HG03457 (cell line): ENCODE measurements around the gene CCDC142.
A peak's percentile ranks its signal among the peaks of the same experiment; 100 is the strongest.
"Not testable (repeated sequence)": the region's sequence is repeated elsewhere in the genome, so short reads cannot be mapped to it uniquely, and the experiment has no call there.

Experiments
- ATAC-seq: cut with Tn5 transposase; IDR thresholded peaks from one replicate; pipeline ENCODE4 v1.9.1; 2021; ENCODE audit warnings: moderate number of reproducible peaks; ENCODE audit not compliant: unreplicated experiment

The CCDC142 gene

DNA sequence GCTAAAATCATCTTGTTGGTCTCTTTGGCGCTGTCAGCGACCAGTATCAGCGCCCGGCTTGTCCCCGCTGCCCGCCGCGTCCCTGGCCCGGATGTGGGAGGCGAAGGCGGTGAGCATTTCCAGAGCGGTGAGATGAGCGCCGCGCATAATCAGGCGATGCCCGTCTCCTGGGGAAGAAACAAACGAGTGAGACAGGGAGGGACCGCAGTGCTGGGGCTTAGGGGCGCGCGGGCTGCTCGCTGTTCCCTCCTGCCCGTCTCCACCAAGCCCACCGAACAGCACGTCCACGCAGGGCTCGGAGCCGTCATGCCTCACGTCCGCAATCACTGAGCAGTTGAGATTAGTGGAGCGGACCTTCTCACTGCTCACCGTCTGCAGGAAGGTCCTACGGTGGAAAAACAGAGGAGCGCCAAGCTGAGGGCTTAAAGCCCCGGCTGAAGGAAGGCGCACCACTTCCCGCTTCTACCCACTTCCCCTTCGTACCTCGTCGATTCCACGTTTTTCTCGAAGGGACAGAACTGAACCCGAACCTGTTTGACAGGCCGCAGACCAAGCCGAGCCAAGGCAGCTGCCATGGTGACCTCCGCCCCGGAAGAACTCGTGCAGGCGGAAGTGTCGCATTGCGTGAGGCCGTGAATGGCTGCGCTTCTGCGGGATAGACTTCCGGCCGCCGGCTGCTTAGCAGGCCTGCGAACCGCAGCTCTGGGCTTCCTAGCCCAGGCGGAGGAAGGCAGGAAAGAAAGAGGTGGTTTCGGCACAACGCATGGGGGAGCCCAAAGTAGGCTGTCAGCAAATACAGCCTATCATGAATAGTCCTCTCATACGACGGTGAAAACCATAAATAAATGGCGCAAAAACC is 10.5 kb downstream of the CCDC142 start, which contains the start of gene MRPL53:
TSS of gene MRPL53 (minus strand) at position 595 of the 859 bp plus-strand sequence. CDS start at position 575, 20 bp downstream.
- ATAC-seq = peak; percentile 68

DNA sequence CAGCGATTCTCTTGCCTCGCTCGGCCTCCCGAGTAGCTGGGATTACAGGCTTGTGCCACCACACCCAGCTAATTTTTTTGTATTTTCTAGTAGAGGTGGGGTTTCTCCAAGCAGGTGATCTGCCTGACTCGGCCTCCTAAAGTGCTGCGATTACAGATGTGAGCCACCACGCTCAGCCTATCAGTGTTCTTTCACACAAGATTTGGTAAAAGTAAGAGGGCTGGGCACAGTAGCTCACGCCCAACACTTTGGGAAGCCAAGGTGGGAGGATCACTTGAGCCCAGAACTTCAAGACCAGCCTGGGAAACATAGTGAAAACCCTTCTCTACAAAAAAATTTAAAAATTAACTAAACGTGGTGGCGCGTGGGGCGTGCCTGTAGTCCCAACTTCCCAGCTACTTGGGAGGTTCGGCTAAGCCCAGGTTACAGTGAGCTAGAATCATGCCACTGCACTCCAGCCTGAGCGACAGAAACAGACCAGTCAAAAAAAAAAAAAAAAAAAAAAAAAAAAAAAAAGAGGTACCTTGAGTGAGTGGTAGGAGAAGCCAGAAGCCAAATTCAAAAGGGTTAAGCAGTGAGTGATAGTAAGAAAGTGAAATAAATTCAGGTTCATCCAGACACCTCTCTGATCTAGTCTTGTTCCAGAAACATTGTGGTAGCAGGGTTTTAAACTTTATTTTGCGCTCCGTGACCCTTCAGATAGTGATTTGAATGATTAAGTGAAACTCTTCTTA is 11.3 kb downstream of the CCDC142 start:
- ATAC-seq = no peak

DNA sequence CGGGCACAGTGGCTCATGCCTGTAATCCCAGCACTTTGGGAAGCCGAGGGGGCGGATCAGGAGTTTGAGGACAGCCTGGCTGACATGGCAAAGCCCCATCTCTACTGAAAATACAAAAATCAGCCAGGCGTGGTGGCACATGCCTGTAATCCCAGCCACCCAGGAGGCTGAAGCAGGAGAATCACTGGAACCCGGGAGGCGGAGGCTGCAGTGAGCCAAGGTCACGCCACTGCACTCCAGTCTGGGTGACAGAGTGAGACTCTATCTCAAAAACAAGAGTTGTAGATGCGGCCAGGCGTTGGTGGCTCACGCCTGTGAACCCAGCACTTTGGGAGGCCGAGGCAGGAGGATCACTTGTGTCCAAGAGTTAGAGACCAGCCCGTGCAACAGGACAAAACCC is 12.1 kb downstream of the CCDC142 start:
- ATAC-seq = not testable (repeated sequence)

DNA sequence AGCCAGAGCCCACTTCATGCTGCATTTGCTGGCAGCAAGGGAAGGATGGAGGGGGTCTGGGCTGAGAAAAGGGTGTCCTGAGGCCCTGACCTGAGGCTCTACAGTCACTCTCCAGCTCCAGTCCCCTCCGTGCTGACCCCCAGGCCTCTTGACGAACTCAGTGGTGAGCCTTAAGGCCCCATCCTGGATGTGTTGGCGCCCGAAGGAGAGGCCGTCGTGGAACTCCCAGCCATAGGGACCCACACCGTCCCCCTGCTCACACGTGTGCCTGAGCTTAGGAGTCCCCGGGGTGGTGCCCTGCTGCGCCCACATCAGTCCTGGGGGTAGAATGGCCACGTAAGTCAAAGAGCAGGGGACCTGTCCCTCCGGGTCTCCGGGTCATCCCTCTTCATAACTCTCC is 18.4 kb downstream of the CCDC142 start:
- ATAC-seq = no peak

DNA sequence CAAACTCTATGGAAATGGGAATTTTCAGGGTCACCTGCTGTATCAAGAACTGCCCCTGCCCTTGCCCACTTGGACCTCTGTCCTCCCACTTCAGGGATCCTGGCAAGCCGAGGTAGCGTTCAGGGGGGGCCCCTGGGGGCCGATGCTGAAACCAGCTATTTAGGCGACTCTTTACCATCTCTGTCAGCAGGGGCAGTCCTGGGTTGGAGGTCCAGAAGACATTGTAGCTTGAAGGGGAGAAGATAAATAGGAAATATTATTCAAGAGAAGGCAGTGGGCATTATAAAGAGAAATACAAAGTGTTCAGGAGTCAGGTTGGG is 20.1 kb downstream of the CCDC142 start:
- ATAC-seq = no peak

DNA sequence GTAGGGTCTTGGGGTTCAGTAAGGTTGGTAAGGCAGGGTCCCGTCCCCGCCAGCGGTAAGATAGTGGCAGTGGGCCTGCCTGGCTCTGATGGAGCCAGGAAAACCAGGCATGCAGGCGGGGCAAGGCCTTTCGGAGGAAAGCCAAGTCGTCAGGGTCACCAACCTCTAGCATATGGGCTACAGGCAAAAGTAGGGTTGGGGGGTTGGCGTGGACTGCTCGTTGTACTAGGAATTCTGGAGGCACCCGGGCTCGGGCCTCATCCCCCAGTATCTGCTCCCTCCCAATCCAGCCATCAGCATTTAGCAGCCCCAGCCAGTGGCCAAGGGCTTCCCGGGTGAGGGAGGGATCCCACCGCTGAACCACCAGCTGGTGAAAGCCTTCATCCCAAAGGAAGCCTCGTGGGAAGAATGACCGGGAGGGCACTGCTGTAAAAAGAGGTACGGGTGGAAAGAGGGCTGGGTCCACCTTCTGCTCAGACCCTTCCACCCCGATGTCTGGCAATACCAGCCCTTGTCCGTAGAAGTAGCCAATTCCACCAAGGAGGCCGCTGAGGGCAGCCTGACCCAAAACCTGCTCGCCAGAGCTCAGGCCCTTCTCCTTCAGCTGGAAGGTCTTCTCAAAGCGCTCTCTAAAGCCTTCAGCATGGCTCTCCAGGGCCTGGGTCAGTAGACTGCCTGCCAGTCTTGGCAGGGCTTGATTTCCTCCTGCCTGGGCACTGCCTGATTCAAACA is 20.6 kb downstream of the CCDC142 start:
- ATAC-seq = no peak

DNA sequence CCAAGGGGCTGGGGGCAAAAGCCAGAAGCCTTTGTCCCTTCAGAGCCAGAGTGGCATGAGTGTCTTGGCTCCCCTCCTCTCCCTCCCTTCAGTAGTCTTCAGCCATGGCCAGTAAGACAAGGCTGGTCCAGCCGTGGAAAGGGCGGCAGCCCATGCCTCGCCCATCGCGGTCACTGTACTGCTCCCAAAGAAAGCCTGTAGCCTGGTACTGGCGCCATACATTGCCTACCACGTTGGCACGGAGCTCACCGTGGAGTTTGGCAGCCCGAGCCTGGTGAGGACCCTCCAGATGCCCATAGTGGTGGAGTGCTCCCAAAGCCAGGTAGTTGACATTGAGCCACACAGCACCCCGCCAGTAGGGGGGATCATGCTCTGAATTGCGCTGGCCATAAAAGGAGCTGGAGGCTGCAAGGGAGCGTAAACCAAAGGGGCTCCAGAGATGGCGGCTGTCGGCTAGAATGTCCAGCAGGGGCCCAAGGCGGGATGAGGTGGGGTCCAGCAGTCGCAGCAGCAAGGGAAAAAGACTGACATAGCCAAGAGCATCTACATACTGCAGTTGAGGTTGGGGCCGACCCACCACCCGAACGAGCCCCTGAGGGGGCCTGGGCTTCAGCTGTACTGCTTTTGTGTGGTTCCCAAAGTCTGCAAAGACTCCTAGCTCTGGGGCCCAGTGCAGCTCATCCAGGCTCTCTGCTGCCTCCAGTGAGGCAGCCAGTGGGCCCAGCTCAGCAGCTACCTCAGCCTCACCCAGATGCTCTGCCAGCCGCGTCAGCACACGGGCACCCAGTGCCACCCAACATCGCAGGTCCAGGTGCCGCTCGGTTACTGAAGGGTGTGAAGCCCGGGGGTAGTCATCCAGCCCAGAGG is 21.4 kb downstream of the CCDC142 start:
- no peak for ATAC-seq

DNA sequence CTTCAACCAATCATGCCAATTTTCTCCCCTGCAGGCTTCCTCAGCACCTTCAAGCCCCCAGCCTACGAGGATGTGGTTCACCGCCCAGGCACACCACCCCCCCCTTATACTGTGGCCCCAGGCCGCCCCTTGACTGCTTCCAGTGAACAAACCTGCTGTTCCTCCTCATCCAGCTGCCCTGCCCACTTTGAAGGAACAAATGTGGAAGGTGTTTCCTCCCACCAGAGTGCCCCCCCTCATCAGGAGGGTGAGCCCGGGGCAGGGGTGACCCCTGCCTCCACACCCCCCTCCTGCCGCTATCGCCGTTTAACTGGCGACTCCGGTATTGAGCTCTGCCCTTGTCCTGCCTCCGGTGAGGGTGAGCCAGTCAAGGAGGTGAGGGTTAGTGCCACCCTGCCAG is 22.6 kb downstream of the CCDC142 start:
- ATAC-seq = not testable (repeated sequence)

DNA sequence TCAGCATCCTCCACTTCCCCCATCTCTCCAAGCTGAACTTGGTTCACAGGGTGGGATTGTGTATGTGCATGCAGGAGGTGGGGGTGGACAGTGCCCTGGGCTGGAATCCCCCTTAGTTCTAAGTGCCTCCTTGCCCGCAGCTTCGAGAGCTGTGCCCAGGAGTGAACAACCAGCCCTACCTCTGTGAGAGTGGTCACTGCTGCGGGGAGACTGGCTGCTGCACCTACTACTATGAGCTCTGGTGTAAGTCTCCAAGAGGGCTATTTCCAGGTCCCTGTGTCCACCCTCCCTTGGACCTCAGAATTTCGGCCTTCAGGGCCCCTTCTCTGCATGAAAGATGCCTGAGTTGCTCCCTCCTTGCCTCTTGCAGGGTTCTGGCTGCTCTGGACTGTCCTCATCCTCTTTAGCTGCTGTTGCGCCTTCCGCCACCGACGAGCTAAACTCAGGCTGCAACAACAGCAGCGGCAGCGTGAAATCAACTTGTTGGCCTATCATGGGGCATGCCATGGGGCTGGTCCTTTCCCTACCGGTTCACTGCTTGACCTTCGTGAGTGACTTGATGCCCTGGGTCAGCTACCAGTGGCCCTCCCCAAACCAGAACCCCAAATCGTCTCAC is 23.2 kb downstream of the CCDC142 start:
- ATAC-seq = not testable (repeated sequence)

DNA sequence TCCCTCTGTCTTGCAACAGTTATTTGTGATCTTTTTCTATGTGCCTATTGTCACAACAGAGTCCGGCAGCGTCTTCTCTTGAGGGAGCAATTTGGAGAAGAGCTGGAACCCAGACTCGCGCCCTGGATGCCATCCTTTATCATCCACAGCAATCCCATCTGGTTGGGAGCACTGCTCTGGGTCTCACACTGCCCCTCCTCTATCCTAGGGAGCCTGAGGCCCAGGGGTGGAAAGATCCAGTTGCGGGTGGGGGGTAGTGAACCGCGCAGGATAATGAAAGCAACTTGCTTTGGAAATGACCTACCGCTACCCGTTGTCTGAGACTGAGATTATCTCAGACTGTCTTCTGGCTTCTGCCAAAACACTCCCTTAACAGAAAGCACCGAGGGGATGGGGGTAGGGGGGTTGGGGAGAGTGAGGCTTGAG is 23.8 kb downstream of the CCDC142 start:
- ATAC-seq = no peak

DNA sequence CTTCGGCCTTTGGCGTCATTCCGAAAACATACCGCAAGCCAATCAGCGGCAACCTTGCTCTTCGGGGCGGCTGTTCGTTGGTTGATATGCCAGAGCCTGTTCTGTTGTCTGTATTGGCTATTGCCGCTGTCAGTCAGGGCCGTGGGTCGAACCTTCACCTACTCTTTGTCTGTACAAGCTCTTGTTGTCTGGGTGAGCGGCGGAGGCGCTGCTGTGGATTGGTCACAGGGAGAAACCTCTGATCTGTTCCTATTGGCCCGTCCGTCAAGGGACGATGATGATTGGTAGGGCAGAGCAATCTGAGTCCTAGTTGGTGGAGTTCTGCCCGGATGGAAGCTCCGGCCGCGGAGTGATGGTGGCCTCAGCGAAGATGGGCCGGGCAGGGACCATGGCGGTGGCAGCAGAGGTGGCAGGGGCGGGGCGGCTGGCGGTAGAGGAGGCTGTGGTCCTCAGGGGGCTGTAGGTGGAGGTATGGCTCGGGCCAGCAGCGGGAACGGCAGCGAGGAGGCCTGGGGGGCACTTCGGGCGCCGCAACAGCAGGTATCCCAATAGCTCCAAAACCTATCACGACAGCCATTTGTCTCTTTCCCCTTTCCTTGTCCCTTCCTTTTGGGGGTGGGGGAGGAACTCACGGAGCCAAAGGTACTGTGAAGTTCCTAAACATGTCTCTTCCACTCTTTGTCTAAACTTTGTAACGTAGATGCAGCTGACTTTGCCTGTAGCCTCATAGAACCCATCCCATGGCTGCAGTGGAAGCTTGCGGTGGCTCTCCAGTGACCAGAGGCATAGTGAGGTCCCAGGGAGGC is 24.5 kb downstream of the CCDC142 start, which contains the start of gene WBP1:
TSS of gene WBP1 (plus strand) at position 307 of the 806 bp plus-strand sequence. CDS start at position 472, 165 bp downstream.
- peak; percentile 72 for ATAC-seq

DNA sequence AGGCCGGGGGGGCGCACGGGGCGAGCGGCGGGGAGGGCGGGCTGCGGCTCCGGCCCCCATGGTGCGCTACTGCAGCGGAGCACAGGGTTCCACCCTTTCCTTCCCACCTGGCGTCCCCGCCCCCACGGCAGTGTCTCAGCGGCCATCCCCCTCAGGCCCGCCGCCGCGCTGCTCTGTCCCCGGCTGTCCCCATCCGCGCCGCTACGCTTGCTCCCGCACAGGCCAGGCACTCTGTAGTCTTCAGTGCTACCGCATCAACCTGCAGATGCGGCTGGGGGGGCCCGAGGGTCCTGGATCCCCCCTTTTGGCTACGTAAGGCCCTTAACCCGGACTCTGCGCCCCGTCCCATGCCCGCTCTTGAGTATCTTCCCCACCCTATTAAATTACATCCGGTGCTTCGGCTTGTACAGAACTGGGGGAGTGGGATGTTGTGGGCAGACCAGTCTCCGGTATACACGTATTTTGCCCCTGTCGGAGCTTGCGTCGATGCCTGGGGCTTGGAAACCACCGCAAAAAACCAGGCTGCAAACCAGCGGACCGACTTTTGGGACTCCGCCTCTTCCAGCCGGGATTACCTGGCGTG is 25.2 kb downstream of the CCDC142 start:
- ATAC-seq = peak; percentile 22

DNA sequence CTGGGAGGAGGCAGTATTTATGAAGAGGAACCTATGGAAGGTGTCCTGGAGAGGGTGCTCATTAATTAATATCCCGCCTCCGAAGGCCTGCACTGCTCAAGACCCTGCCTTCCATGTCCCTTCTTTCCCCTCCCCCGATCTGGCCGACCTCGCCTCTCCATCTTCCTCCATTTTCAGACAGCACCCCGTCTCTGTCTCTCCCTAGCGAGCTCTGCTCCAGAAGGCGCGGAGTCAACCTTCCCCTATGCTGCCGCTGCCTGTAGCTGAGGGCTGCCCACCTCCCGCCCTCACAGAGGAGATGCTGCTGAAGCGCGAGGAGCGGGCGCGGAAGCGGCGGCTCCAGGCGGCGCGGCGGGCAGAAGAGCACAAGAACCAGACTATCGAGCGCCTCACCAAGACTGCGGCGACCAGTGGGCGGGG is 25.7 kb downstream of the CCDC142 start:
- ATAC-seq = no peak

DNA sequence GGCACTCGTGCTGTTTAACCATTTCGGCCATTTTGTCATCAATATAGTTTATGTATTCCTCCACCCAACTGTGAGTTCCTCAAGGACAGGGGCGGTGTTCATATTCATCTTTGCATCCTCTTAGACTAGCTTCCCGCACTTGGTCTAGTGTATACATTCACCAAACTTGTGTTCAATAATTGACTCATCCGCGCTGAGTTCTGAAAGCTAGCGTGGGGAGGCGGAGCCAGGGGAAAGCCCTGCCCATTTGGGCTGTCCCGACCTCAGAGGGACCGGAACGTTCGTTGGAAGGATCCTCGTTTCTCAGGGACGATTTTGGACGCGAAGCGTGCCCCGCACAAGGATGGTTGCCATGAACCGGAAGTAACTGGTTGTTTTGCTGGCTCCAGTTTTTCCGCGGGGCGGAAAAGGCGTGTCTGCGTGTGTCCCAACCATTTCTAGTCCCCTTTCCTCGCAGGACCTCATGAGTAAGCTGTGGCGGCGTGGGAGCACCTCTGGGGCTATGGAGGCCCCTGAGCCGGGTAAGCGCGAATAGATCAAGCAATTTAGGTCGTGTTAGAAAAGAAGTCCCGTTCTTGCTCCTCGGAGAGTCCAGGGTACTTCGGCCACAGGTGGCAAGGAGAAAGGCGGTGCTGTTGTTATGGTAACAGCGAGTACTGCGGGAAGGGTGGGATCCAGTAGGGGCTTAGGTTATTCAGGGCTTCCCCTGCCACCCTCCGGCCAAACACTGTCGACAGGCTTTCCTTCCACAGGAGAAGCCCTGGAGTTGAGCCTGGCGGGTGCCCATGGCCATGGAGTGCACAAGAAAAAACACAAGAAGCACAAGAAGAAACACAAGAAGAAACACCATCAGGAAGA is 27.9 kb downstream of the CCDC142 start, which contains the start of gene INO80B:
TSS of gene INO80B (plus strand) at position 434 of the 858 bp plus-strand sequence. CDS start at position 464, 30 bp downstream.
- ATAC-seq = peak; percentile 43

DNA sequence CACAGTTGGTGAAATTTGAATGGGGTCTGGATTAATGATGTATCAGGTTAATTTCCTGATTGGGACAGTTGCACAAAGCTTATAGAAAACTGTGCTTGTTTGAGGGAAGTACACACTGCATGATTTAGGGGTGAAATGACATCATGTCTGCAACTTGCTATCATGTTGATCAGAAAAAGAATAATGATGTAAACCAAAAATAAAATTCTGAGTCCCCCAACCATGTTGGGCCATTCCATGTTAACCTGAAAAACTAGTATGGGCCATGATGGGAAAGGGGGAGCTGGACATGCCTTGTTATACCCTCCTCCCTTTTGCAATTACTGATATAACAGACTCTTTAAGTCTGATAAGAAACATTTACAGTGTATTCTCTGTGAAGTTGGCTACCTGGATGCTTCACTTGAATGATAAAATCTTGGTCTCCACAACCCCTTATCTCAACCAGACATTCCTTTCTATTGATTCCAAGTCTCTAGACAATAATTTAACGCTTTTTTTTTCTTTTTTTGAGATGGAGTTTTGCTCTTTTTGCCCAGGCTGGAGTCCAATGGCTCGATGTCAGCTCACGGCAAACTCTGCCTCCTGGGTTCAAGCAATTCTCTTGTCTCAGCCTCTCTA is 32.1 kb downstream of the CCDC142 start:
- no peak for ATAC-seq

DNA sequence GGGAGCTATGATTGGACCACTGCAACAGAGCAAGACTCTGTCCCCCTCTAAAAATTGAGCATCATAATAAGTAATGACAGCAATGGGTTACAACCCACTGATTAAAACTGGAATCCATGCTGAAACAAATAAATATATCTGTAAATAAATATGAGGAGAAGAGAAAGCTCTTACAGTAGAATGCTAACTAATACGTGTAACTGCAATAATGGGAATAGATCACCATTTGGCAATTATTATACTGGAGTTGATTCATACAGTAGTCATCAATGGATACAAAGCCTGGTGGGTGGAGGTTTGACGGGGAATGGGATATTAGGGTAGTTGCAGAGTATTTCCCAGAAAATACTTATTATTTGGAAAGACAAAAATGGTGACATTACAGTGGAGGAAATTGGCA is 34.0 kb downstream of the CCDC142 start:
- no peak for ATAC-seq
